SK-N-MC (cell line): ENCODE results near the gene SMIM24.

ENCODE experiments used
- EZH2 ChIP-seq: fragments of 200-600 bp; sonication (generic); IDR thresholded peaks from one replicate; pipeline ENCODE4 v1.6.1; 2017; ENCODE audit warnings: antibody characterized with exemption
- FOXP2 ChIP-seq: optimal IDR thresholded peaks from 2 replicates; pipeline ENCODE3; 2011; ENCODE audit warnings: mild to moderate bottlenecking, moderate library complexity; ENCODE audit not compliant: insufficient read depth; ENCODE audit errors: extremely low read length, control extremely low read depth
- POLR2AphosphoS5 ChIP-seq: IDR thresholded peaks from 2 replicates; pipeline ENCODE4 v1.6.1; 2012; ENCODE audit warnings: mild to moderate bottlenecking, low read depth, low read length, borderline replicate concordance

DNA sequence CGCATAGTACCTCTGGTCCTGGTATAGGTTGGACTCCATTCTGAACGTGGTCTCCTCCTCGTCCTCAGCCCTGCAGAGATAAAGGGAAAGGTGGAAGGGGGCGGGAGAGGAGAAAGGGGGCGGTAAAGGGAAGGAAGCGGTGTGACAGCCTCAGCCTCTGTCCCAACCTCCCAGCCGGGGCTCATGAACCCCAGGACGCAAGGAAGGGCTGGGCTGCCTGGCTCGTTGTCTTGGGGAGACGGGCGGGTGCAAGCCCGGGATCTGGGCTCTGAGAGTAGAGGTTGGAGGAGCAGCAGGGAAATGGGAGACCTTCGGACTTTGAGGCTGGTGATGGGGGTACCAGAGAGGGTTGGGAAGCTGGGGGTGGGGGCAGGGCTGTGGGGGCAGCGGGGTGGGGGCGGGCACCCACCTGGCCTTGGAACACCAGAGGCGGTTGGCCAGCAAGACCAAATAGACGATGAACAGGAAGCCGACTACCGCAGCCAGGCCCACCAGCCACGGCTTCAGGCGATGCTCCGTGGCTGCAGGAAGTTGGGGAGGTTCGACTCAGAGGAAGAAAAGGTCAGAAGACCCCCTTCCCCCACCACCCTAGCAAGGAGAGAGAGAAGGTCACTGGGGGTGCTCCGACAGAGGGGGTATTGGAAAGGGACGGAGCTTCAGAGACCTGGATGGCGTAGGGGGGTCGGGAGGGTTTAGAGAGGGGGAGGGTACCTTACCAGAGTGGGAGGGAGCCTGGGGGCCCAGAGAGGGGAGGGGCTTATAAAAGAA is 1.7 kb downstream of the SMIM24 start:
- no peak for TF ChIP-seq POLR2AphosphoS5
- no peak for TF ChIP-seq EZH2
- TF ChIP-seq FOXP2, result no peak
